Astrocyte (in vitro differentiated cells and primary cell): ENCODE data around the gene ANKDD1B. TPM values are rescaled to one million over a fixed set of nuclear protein-coding genes. Genes with fewer than 3 reads are reported as not detected.

Experiments
- DNase-seq: peaks from one replicate; pipeline ENCODE4 v3.0.0-alpha.2; 2010; ENCODE audit warnings: low read depth
- FAIRE-seq: peaks from 2 replicates; lab custom pipeline; 2011; peaks lifted over from hg19 to GRCh38; lab: Jason Lieb, UNC
- H2AFZ ChIP-seq: 2 replicates; pipeline ENCODE4 v1.6.0; 2012; ENCODE audit warnings: low read depth, low read length, inconsistent platforms
- H3K27ac ChIP-seq: 2 replicates; pipeline ENCODE4 v1.5.1; 2011; ENCODE audit warnings: low read depth, low read length, inconsistent platforms
- H3K27me3 ChIP-seq: 2 replicates; pipeline ENCODE4 v1.6.0; 2011; ENCODE audit warnings: low read length, inconsistent platforms; ENCODE audit not compliant: insufficient read depth
- H3K36me3 ChIP-seq: 2 replicates; pipeline ENCODE4 v1.5.1; 2011; ENCODE audit warnings: low read length, inconsistent platforms; ENCODE audit not compliant: insufficient read depth
- H3K4me1 ChIP-seq: 2 replicates; pipeline ENCODE4 v1.5.1; 2011; ENCODE audit warnings: low read length, inconsistent platforms; ENCODE audit not compliant: insufficient read depth
- H3K4me2 ChIP-seq: 2 replicates; pipeline ENCODE4 v1.6.0; 2012; ENCODE audit warnings: low read length, inconsistent platforms
- H3K4me3 ChIP-seq: 2 replicates; pipeline ENCODE4 v1.5.1; 2011; ENCODE audit warnings: low read depth, mild to moderate bottlenecking, low read length, inconsistent platforms; ENCODE audit not compliant: insufficient read depth
- H3K79me2 ChIP-seq: 2 replicates; pipeline ENCODE4 v1.6.0; 2012; ENCODE audit warnings: mild to moderate bottlenecking, low read length, inconsistent platforms; ENCODE audit not compliant: insufficient read depth
- H3K9ac ChIP-seq: 2 replicates; pipeline ENCODE4 v1.6.0; 2012; ENCODE audit warnings: mild to moderate bottlenecking, low read length, inconsistent platforms
- H3K9me3 ChIP-seq: 2 replicates; pipeline ENCODE4 v1.5.1; 2012; ENCODE audit warnings: low read depth, mild to moderate bottlenecking, low read length, inconsistent platforms; ENCODE audit not compliant: insufficient read depth
- H4K20me1 ChIP-seq: 2 replicates; pipeline ENCODE4 v1.6.0; 2012; ENCODE audit warnings: low read length, inconsistent platforms; ENCODE audit not compliant: insufficient read depth
- H3K27ac Mint-ChIP-seq: one replicate; pipeline ENCODE4 v1.8.0; 2021; ENCODE audit warnings: mild to moderate bottlenecking, mixed read lengths; ENCODE audit not compliant: unreplicated experiment
- H3K27me3 Mint-ChIP-seq: one replicate; pipeline ENCODE4 v1.8.0; 2021; ENCODE audit warnings: low read depth, mixed read lengths; ENCODE audit not compliant: unreplicated experiment
- H3K36me3 Mint-ChIP-seq: one replicate; pipeline ENCODE4 v1.8.0; 2021; ENCODE audit warnings: low read depth, mixed read lengths; ENCODE audit not compliant: unreplicated experiment
- H3K4me1 Mint-ChIP-seq: one replicate; pipeline ENCODE4 v1.8.0; 2021; ENCODE audit warnings: low read depth, mixed read lengths; ENCODE audit not compliant: unreplicated experiment
- H3K4me3 Mint-ChIP-seq: one replicate; pipeline ENCODE4 v1.8.0; 2021; ENCODE audit warnings: mild to moderate bottlenecking, moderate library complexity, mixed read lengths; ENCODE audit not compliant: unreplicated experiment
- H3K9me3 Mint-ChIP-seq: one replicate; pipeline ENCODE4 v1.8.0; 2021; ENCODE audit warnings: mild to moderate bottlenecking, mixed read lengths; ENCODE audit not compliant: unreplicated experiment
- CTCF ChIP-seq: IDR thresholded peaks from 2 replicates; pipeline ENCODE4 v1.5.1; 2011; ENCODE audit warnings: low read depth, mild to moderate bottlenecking, inconsistent platforms, low read length, moderate library complexity; ENCODE audit not compliant: insufficient read depth
- EZH2 ChIP-seq: IDR thresholded peaks from 2 replicates; pipeline ENCODE4 v1.6.1; 2012; ENCODE audit warnings: mild to moderate bottlenecking, low read length, inconsistent platforms; ENCODE audit not compliant: insufficient read depth
- total RNA-seq: library from RNA; stranded (reverse); gene quantifications from 2 replicates; pipeline ENCODE4 v1.2.1, GENCODE V29; 2021

Gene ANKDD1B
- total RNA-seq, 1 donor from 2014 or later = 0.59 TPM

- Mint-ChIP-seq H3K27ac (no peak overlapping the region), H3K9me3 (no peaks in the 10 kb centered on the region), H3K4me3 (peak overlapping the region; percentile 34), H3K27me3 (peaks cover 3% of the 10 kb centered on the region), H3K4me1 (peaks cover 14% of the 10 kb centered on the region), H3K36me3 (peaks cover 4% of the 10 kb centered on the region)
- FAIRE-seq = no peak
- Histone ChIP-seq H3K36me3 (no peaks in the 10 kb centered on the region), H3K4me3 (peak overlapping the region; percentile 9), H3K4me2 (peak overlapping the region; percentile 62), H3K27ac (no peak overlapping the region), H4K20me1 (no peaks in the 10 kb centered on the region), H3K4me1 (peaks cover 6% of the 10 kb centered on the region), H3K9me3 (no peaks in the 10 kb centered on the region), H3K9ac (no peak overlapping the region), H2AFZ (no peak overlapping the region), H3K27me3 (no peaks in the 10 kb centered on the region), H3K79me2 (no peaks in the 10 kb centered on the region)
- peak; percentile 15 for DNase-seq
- TF ChIP-seq EZH2 (no peak), CTCF (no peak)
These were observed 57.9 kb downstream of the ANKDD1B start for GRCh38 chr5:75668977-75669689.

- no peaks in the 10 kb centered on the region for H3K27me3 Mint-ChIP-seq
- no peak for FAIRE-seq
- no peak overlapping the region for H3K4me3 ChIP-seq
These were observed 59.3 kb downstream of the ANKDD1B start for GRCh38 chr5:75670577-75670976.

More at GRCh38 chr5:75670577-75670976, 59.3 kb downstream of the ANKDD1B start:
- no peaks in the 10 kb centered on the region for H3K9me3 Mint-ChIP-seq
- Histone ChIP-seq H4K20me1 (no peaks in the 10 kb centered on the region), H3K4me2 (no peak overlapping the region), H3K27ac (no peak overlapping the region), H3K9me3 (no peaks in the 10 kb centered on the region), H3K4me1 (peaks cover 6% of the 10 kb centered on the region), H3K9ac (no peak overlapping the region), H3K79me2 (no peaks in the 10 kb centered on the region), H2AFZ (no peak overlapping the region), H3K36me3 (no peaks in the 10 kb centered on the region), H3K27me3 (no peaks in the 10 kb centered on the region)
- DNase-seq = no peak
- peaks cover 14% of the 10 kb centered on the region for H3K4me1 Mint-ChIP-seq
- no peak for TF ChIP-seq EZH2
- TF ChIP-seq CTCF = no peak
- no peak overlapping the region for H3K27ac Mint-ChIP-seq
- peaks cover 4% of the 10 kb centered on the region for H3K36me3 Mint-ChIP-seq
- no peak overlapping the region for H3K4me3 Mint-ChIP-seq
